ENCODE results near the gene NDC1.
"Not testable (repeated sequence)": the region's sequence is repeated elsewhere in the genome, so short reads cannot be mapped to it uniquely, and the experiment has no call there.

Gene NDC1

DNA sequence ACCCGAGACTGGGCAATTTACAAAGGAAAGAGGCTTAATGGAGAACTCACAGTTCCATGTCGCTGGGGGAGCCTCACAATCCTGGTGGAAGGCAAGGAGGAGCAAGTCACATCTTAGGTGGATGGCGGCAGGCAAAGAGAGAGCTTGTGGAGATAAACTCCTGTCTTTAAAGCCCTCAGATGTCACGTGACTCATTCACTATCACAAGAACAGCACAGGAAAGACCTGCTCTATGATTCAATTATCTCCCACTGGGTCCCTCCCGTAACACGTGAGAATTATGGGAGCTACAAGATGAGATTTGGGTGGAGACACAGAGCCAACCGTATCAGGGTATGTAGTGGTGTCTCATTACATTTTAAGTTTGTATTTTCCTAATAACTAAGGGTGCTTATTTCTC, 77.6 kb downstream of the NDC1 start:
- DNase-seq = not testable (repeated sequence)

DNA sequence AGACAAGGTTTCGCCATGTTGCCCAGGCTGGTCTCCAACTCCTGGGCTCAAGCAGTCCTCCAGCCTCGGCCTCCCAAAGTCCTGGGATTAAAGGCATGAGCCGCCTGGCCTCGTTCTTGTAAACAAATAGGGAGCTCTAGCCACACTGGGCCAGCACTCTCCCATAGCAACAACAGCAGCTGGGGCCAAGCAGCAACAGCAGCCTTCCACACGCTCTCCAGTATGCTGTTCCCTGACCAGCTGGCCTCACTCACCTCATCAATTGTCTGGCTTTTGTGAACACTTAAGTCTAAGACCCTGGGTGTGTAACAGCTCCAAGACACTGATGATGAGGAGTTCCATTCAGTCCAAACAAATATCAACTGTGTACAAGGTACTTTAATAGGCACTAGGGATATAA, 82.2 kb downstream of the NDC1 start:
- no peak for DNase-seq

- DNase-seq = no peak
Measured at GRCh38 chr1:53754484-53755312, 83.4 kb downstream of the NDC1 start.

DNA sequence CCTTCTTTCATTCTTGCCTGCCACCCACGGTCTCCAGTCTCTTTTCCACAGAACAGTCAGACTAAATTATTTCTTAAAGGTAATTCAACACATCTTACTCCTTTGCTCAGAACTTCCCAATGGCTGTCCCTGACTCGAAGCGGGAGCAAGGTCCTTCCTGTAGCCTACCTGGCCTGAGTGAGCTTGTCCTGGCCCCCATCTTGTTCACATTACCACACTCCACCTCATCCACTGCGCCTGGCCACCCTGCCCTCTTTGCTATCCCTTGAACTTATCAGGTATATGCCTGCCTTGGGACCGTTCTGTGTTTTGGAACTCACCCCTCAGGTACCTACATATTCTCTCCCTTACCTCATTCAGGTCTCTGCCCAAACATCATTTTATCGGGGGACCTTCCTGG, 85.8 kb downstream of the NDC1 start:
- no peak for DNase-seq

DNA sequence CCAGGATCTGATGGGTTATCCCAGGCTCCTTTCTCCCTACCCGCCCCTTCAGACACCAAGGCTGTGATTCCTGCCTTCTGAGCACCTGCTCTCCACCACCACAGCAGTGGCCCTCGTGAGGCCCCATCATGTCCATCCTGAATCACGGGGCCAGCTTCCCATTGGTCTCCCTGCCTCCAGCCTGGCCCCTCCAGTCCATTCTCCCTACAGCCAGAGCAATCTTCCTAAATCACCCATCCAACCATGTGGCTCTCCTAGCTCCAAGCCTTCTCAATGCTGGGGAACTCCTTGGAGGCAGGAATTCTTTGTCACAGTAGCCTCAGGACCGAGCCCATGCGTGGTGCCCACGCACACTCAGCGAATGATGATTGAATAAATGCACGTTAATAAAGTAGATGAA, 90.3 kb downstream of the NDC1 start:
- DNase-seq = no peak

GRCh38 chr1:53740621-53741105, 97.4 kb downstream of the NDC1 start:
- DNase-seq = no peak

GRCh38 chr1:53739109-53739681, 98.9 kb downstream of the NDC1 start, which contains the start of gene GLIS1:
Gene GLIS1 (minus strand): TSS chr1:53739164. CDS start chr1:53738064, 1,100 bp downstream.
- peak; percentile 89 for DNase-seq

DNA sequence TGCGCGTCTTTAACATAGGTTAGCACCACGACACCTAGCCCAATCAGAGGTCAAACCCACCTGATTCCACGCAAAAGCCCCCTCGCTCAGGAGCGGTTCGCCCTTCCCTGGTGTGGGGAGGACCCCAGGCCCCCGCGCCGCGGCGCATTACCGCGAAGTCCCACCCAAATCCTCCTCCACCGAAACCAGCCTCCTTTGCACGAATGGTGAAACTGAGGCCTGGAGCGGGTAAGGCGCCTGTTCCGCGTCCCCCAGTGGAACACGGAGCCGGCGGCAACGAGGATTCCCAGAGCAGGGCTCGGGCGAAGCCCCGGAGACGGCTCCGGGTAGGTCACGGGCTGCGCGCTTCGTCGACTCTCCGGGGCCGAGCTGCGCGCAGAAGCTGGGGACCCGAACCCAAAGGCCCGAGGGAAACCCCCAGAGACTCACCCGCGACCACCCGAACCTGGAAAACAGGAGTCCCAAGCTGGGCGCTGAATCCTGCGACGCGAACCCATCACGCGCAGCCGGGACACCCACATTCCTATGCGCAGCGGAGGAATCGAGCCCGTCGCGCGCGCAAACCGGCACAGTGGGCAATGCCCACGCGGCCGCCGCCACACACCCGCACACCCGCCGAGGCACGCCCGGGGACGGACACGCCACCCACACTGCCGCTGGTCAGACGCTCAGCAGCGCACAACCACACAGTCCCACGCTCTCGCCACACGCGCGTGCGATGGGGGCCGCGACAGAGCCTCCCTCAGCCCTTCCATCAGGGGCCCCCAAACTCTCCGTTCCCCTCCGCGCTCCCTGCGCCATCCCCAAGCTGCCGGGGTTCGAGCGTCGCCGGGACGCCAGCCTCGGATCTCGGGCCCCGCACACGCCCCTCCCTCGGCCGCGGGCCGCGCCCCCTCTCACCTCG, 99.6 kb downstream of the NDC1 start:
- DNase-seq = no peak

GRCh38 chr1:53737648-53738204, 100.4 kb downstream of the NDC1 start:
- no peak for DNase-seq

DNA sequence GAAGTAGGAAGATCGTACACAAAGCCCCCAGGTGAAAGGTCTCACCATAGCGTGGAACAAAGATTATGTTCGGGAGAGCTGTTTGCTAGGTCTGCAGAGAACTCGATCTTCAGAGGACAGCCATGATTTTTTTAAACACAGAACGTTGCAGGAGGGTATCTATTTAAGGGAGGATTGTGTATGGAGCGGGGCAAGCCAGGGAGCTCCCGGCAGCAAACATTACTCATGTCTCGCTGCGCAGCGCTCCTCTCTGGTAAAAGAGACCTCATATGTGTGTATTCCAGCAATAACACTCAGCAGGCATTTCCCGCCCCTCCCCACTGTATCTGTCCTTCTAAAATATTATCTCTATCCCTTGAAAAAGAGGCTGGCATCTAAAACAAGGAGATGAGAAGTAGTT, 101.8 kb downstream of the NDC1 start:
- DNase-seq = no peak

GRCh38 chr1:53735681-53736080, 102.4 kb downstream of the NDC1 start:
- DNase-seq = no peak

GRCh38 chr1:53735261-53735660, 102.8 kb downstream of the NDC1 start:
- no peak for DNase-seq

GRCh38 chr1:53734650-53735211, 103.4 kb downstream of the NDC1 start:
- no peak for DNase-seq

DNA sequence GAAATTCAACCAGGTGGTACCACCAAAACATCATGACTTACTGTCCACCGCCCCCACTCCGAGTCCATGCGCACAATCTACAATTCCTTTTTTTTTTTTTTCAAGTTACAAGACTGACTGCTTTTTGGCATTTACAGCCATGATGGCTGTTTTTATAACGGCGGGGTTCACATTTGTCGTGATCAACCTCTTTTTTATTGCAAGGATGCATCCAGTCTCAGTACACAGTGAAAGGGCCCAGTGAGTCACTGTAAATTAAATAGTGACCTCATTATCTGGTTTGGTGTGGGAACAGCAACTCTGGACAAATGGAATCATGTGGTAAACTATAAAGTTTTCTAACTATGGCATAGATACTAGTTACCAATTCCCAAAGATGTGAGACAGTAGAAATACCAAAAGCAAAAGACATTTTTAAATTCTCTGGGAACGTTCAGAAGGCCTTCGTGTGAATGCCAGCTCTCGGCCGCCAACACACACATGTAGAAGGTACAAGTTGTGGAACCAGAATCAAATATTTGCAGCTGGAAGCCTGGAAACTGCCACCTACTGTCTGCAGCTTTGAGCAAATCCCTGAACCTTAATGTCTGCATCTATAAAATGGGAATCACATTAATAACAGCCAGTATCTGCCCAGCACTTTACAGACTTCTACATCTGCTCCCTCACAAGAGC, 104.0 kb downstream of the NDC1 start:
- no peak for DNase-seq

- DNase-seq = no peak
Measured at GRCh38 chr1:53733447-53733931, 104.6 kb downstream of the NDC1 start.

- DNase-seq = no peak
Measured at GRCh38 chr1:53732912-53733317, 105.2 kb downstream of the NDC1 start.

DNA sequence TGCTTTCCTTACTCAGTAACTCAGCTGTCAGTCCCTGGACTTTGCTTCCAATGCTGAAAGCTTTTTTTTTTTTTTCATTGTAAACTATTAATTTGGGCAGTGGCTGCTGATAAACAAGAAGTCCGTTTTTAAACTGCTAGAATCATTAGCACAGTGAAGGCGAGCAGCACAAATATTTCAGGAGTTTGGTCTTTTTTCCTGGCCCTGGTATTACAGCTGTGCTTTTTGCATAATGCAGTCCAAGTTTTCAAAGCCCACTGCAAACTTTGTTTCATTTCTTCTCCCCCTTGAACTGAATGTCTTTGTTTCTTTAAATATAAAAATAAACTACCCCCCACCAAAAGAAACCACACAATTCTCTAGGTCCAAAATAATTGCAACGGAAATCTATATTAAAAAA, 105.7 kb downstream of the NDC1 start:
- DNase-seq = no peak

DNA sequence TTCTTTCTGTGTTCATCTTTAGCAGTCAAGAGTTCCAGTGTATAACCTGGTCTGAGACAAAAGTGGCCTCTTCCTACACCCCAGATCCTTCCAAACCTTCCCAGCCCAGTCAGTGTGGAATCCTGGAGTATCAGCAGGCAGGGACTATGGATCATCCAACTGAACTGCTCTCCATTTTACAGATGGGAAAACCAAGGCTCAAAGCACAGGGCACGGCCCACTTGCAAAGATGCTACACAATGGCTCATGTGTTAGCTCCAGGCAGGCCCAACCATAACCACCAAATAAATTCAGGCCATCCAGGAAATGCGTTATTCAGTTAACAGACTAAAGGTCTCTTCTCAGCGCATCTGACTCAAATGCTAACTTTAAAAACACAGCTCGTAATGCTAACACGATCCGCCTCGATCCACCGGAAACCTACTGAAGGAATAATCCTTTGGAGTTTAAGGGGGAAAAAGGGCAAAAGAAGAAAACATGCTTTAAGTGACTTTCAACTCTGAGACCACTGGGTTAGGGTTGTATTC, 106.3 kb downstream of the NDC1 start:
- no peak for DNase-seq

- no peak for DNase-seq
Measured at GRCh38 chr1:53731043-53731600, 107.0 kb downstream of the NDC1 start.

GRCh38 chr1:53730224-53730865, 107.8 kb downstream of the NDC1 start:
- no peak for DNase-seq

Data from right forelimb (tissue), 1 donor.